HepG2 (cell line): ENCODE measurements around the gene BATF3. TPM values are rescaled to one million over a fixed set of nuclear protein-coding genes. Genes with fewer than 3 reads are reported as not detected.

Experiments used
- BCL6 ChIP-seq: IDR thresholded peaks from 2 replicates; pipeline ENCODE4 v1.6.1; 2016; ENCODE audit warnings: missing genetic modification reagents, missing compliant biosample characterization
- EEA1 ChIP-seq: sonication (generic); formaldehyde crosslinking; IDR thresholded peaks from 2 replicates; pipeline ENCODE4 v1.5.1; 2020; ENCODE audit warnings: mild to moderate bottlenecking, missing genetic modification reagents, borderline replicate concordance
- FUBP1 ChIP-seq: sonication (generic); formaldehyde crosslinking; IDR thresholded peaks from 2 replicates; pipeline ENCODE4 v1.5.1; 2020; ENCODE audit warnings: missing genetic modification reagents, mild to moderate bottlenecking, borderline replicate concordance
- GPN1 ChIP-seq: sonication (generic); formaldehyde crosslinking; IDR thresholded peaks from 2 replicates; pipeline ENCODE4 v1.5.1; 2020; ENCODE audit warnings: missing genetic modification reagents, borderline replicate concordance
- GRHL1 ChIP-seq: sonication (generic); formaldehyde crosslinking; conservative IDR thresholded peaks from 2 replicates; pipeline ENCODE4 v1.8.0; 2022; ENCODE audit warnings: missing genetic modification reagents
- HMGA1 ChIP-seq: sonication (generic); formaldehyde crosslinking; conservative IDR thresholded peaks from 2 replicates; pipeline ENCODE4 v1.4.0; 2020; ENCODE audit warnings: missing genetic modification reagents
- IKZF1 ChIP-seq: fragments of 450-650 bp; IDR thresholded peaks from 2 replicates; pipeline ENCODE4 v1.7.1; 2016
- KAT2B ChIP-seq: fragments of 150-350 bp; IDR thresholded peaks from 2 replicates; pipeline ENCODE4 v1.6.1; 2014; ENCODE audit warnings: low read depth, low read length, borderline replicate concordance
- NFE2L1 ChIP-seq: sonication (generic); formaldehyde crosslinking; IDR thresholded peaks from 2 replicates; pipeline ENCODE4 v1.4.0; 2020; ENCODE audit warnings: missing genetic modification reagents, mild to moderate bottlenecking, borderline replicate concordance
- PCBP2 ChIP-seq: fragments of 200-400 bp; formaldehyde crosslinking; optimal IDR thresholded peaks from 2 replicates; pipeline ENCODE3; 2018; ENCODE audit warnings: low read length, low read depth; ENCODE audit not compliant: poor library complexity, severe bottlenecking
- RFX5 ChIP-seq: IDR thresholded peaks from 2 replicates; pipeline ENCODE4 v1.6.1; 2011; ENCODE audit warnings: low read depth, low read length, improper control_type of control experiment
- RXRB ChIP-seq: IDR thresholded peaks from 2 replicates; pipeline ENCODE4 v1.6.1; 2016; ENCODE audit warnings: borderline replicate concordance, missing genetic modification reagents, missing compliant biosample characterization
- SP140L ChIP-seq: sonication (generic); formaldehyde crosslinking; IDR thresholded peaks from 2 replicates; pipeline ENCODE4 v1.4.0; 2020; ENCODE audit warnings: missing genetic modification reagents, borderline replicate concordance
- SSRP1 ChIP-seq: IDR thresholded peaks from 2 replicates; pipeline ENCODE4 v1.6.1; 2016; ENCODE audit warnings: control low read depth
- ZBTB4 ChIP-seq: sonication (generic); formaldehyde crosslinking; IDR thresholded peaks from 2 replicates; pipeline ENCODE4 v1.4.0; 2020; ENCODE audit warnings: missing genetic modification reagents, mild to moderate bottlenecking, borderline replicate concordance
- ZNF143 ChIP-seq: sonication (generic); formaldehyde crosslinking; IDR thresholded peaks from 2 replicates; pipeline ENCODE4 v1.4.0; 2020; ENCODE audit warnings: missing genetic modification reagents
- ZNF234 ChIP-seq: sonication (generic); formaldehyde crosslinking; conservative IDR thresholded peaks from 2 replicates; pipeline ENCODE4 v1.5.1; 2020; ENCODE audit warnings: mild to moderate bottlenecking, missing genetic modification reagents
- ZNF513 ChIP-seq: sonication (generic); formaldehyde crosslinking; conservative IDR thresholded peaks from 2 replicates; pipeline ENCODE4 v1.5.0; 2020; ENCODE audit warnings: missing genetic modification reagents
- ZNF556 ChIP-seq: sonication (generic); formaldehyde crosslinking; IDR thresholded peaks from 2 replicates; pipeline ENCODE4 v1.4.0; 2020; ENCODE audit warnings: mild to moderate bottlenecking, missing genetic modification reagents, borderline replicate concordance
- ZNF563 ChIP-seq: sonication (generic); formaldehyde crosslinking; IDR thresholded peaks from 2 replicates; pipeline ENCODE4 v1.8.0; 2022; ENCODE audit warnings: mild to moderate bottlenecking, moderate library complexity, missing genetic modification reagents
- ZSCAN20 ChIP-seq: sonication (generic); formaldehyde crosslinking; IDR thresholded peaks from 2 replicates; pipeline ENCODE4 v1.4.0; 2020; ENCODE audit warnings: missing genetic modification reagents, mild to moderate bottlenecking, borderline replicate concordance
- polyA plus RNA-seq, 8 experiments: library from polyadenylated mRNA; depleted of rRNA in 3 of 8; stranded (reverse) in 7 of 8; unstranded in 1 of 8; fragments of >200 nt; fragmentation: Illumina TruSeq in 4 of 8; extraction: Trizol in 4 of 8; gene quantifications; 2 replicates each; pipeline versions ENCODE4 v1.2.1 to v1.2.3, GENCODE V29; 2011 to 2016; ENCODE audit warnings: low read depth in 4 of 8, missing spikeins in 1 of 8, mixed read lengths in 1 of 8; ENCODE audit not compliant: insufficient read depth in 1 of 8
- total RNA-seq, 5 experiments: library from RNA; depleted of rRNA; stranded (reverse); fragments of >200 nt; fragmentation: Illumina TruSeq; extraction: Trizol; gene quantifications; 2 replicates each; pipeline ENCODE4 v1.2.3, GENCODE V29; 2016; ENCODE audit warnings: low read depth in 1 of 5

Gene BATF3
- total and polyA plus RNA-seq, 2 of the 13 experiments (the other 11 are each of a cell fraction or from before 2014, with no cell fraction given) = 0.13 TPM; not detected in 1

GRCh38 chr1:212728606-212729005, 29.0 kb upstream of the BATF3 start (continued):
- TF ChIP-seq ZBTB4 = no peak
- TF ChIP-seq GRHL1 (CRISPR knock-in tag) = no peak
- no peak for TF ChIP-seq RFX5
- no peak for TF ChIP-seq NFE2L1
- TF ChIP-seq HMGA1 = no peak
- no peak for TF ChIP-seq ZNF234 (CRISPR knock-in tag)
- no peak for TF ChIP-seq PCBP2
- TF ChIP-seq EEA1 (CRISPR knock-in tag) = no peak
- TF ChIP-seq RXRB (CRISPR knock-in tag) = peak; percentile 51; the same call in 1 of the 2 replicates
- TF ChIP-seq ZNF143 (CRISPR knock-in tag) = no peak
- no peak for TF ChIP-seq IKZF1
- no peak; the same call in 1 of the 2 replicates for TF ChIP-seq ZNF556
- TF ChIP-seq ZNF563 (CRISPR knock-in tag) = no peak
- no peak for TF ChIP-seq ZSCAN20
- peak; percentile 55; the same call in 1 of the 2 replicates for TF ChIP-seq BCL6
- TF ChIP-seq FUBP1 = no peak
- no peak for TF ChIP-seq SP140L (CRISPR knock-in tag)
- 0 out of 2 replicates have a peak, but pooled peaks have one; percentile 13 for TF ChIP-seq SSRP1 (CRISPR knock-in tag)
- TF ChIP-seq KAT2B = no peak
- no peak for TF ChIP-seq ZNF513
- TF ChIP-seq GPN1 (CRISPR knock-in tag) = no peak
